HepG2 (cell line): ENCODE data around the gene NRBF2. TPM values are rescaled to one million over a fixed set of nuclear protein-coding genes. Genes with fewer than 3 reads are reported as not detected.

Experiments
- BCLAF1 ChIP-seq: fragments of 450-650 bp; IDR thresholded peaks from 2 replicates; pipeline ENCODE4 v1.6.1; 2017; ENCODE audit warnings: mild to moderate bottlenecking
- CBFB ChIP-seq: sonication (generic); formaldehyde crosslinking; IDR thresholded peaks from 2 replicates; pipeline ENCODE4 v1.4.0; 2020; ENCODE audit warnings: missing genetic modification reagents
- ERF ChIP-seq: IDR thresholded peaks from 2 replicates; pipeline ENCODE4 v1.6.1; 2018; ENCODE audit warnings: missing biosample characterization, missing genetic modification reagents
- FOSL2 ChIP-seq: sonication (generic); formaldehyde crosslinking; IDR thresholded peaks from 2 replicates; pipeline ENCODE4 v1.4.0; 2020; ENCODE audit warnings: missing genetic modification reagents
- GATA4 ChIP-seq: sonication (generic); IDR thresholded peaks from 2 replicates; pipeline ENCODE4 v1.6.1; 2016; ENCODE audit warnings: antibody characterized with exemption, low read depth, borderline replicate concordance
- GATAD1 ChIP-seq: IDR thresholded peaks from 2 replicates; pipeline ENCODE4 v1.6.1; 2016; ENCODE audit warnings: missing genetic modification reagents, missing compliant biosample characterization
- HOXA9 ChIP-seq: sonication (generic); formaldehyde crosslinking; IDR thresholded peaks from 2 replicates; pipeline ENCODE4 v1.8.1; 2022; ENCODE audit warnings: missing genetic modification reagents, mild to moderate bottlenecking, moderate library complexity, borderline replicate concordance
- SCMH1 ChIP-seq: sonication (generic); formaldehyde crosslinking; IDR thresholded peaks from 2 replicates; pipeline ENCODE4 v1.9.0; 2021; ENCODE audit warnings: missing genetic modification reagents, mild to moderate bottlenecking, borderline replicate concordance
- XRCC5 ChIP-seq: fragments of 200-400 bp; formaldehyde crosslinking; optimal IDR thresholded peaks from 2 replicates; pipeline ENCODE3; 2017; ENCODE audit warnings: mild to moderate bottlenecking, low read length
- ZNF572 ChIP-seq: sonication (generic); formaldehyde crosslinking; IDR thresholded peaks from 2 replicates; pipeline ENCODE4 v1.5.1; 2020; ENCODE audit warnings: mild to moderate bottlenecking, missing genetic modification reagents
- ZNF614 ChIP-seq: IDR thresholded peaks from 2 replicates; pipeline ENCODE4 v1.6.1; 2018; ENCODE audit warnings: missing biosample characterization, missing genetic modification reagents, inconsistent platforms, borderline replicate concordance
- ZNF83 ChIP-seq: sonication (generic); formaldehyde crosslinking; IDR thresholded peaks from 2 replicates; pipeline ENCODE4 v1.4.0; 2020; ENCODE audit warnings: missing genetic modification reagents, mild to moderate bottlenecking, borderline replicate concordance
- polyA plus RNA-seq, 8 experiments: library from polyadenylated mRNA; depleted of rRNA in 3 of 8; stranded (reverse) in 7 of 8; unstranded in 1 of 8; fragments of >200 nt; fragmentation: Illumina TruSeq in 4 of 8; extraction: Trizol in 4 of 8; gene quantifications; 2 replicates each; pipeline versions ENCODE4 v1.2.1 to v1.2.3, GENCODE V29; 2011 to 2016; ENCODE audit warnings: low read depth in 4 of 8, missing spikeins in 1 of 8, mixed read lengths in 1 of 8; ENCODE audit not compliant: insufficient read depth in 1 of 8
- total RNA-seq, 5 experiments: library from RNA; depleted of rRNA; stranded (reverse); fragments of >200 nt; fragmentation: Illumina TruSeq; extraction: Trizol; gene quantifications; 2 replicates each; pipeline ENCODE4 v1.2.3, GENCODE V29; 2016; ENCODE audit warnings: low read depth in 1 of 5
- TF ChIP-seq, protein P1 (sequence below): sonication (generic); formaldehyde crosslinking; conservative IDR thresholded peaks from 2 replicates; pipeline ENCODE4 v1.4.0; 2020; ENCODE audit warnings: mild to moderate bottlenecking, missing genetic modification reagents, moderate library complexity
- TF ChIP-seq, protein P2 (sequence below): sonication (generic); formaldehyde crosslinking; IDR thresholded peaks from 2 replicates; pipeline ENCODE4 v1.4.0; 2020; ENCODE audit warnings: missing genetic modification reagents
- TF ChIP-seq, protein P3 (sequence below), 2 experiments: fragments of 450-650 bp in 1 of 2; sonication (generic) in 1 of 2; formaldehyde crosslinking; IDR thresholded peaks; 2 replicates each; pipeline versions ENCODE4 v1.5.0 to v1.8.0; 2020 to 2022; ENCODE audit warnings: mild to moderate bottlenecking in 1 of 2, missing genetic modification reagents in 1 of 2

The NRBF2 gene
- total and polyA plus RNA-seq, 2 of the 13 experiments (the other 11 are each of a cell fraction or from before 2014, with no cell fraction given), result 20.0 to 28.4 TPM

GRCh38 chr10:63133056-63133820, at the start of gene NRBF2 (continued):
- TF ChIP-seq BCLAF1 (no peak), ZNF572 (CRISPR knock-in tag) (no peak), CBFB (CRISPR knock-in tag) (peak; percentile 58), GATAD1 (CRISPR knock-in tag) (peak; percentile 83), FOSL2 (peak; percentile 54; the same call in 1 of the 2 replicates), HOXA9 (CRISPR knock-in tag) (0 out of 2 replicates have a peak, but pooled peaks have one; percentile 58), SCMH1 (CRISPR knock-in tag) (no peak), ZNF614 (CRISPR knock-in tag) (peak; percentile 57; the same call in 1 of the 2 replicates), XRCC5 (peak; percentile 46), ERF (CRISPR knock-in tag) (peak; percentile 67; the same call in 1 of the 2 replicates), ZNF83 (no peak; the same call in 1 of the 2 replicates), GATA4 (peak; percentile 73; the same call in 1 of the 2 replicates)
- TF ChIP-seq, protein P1, sequence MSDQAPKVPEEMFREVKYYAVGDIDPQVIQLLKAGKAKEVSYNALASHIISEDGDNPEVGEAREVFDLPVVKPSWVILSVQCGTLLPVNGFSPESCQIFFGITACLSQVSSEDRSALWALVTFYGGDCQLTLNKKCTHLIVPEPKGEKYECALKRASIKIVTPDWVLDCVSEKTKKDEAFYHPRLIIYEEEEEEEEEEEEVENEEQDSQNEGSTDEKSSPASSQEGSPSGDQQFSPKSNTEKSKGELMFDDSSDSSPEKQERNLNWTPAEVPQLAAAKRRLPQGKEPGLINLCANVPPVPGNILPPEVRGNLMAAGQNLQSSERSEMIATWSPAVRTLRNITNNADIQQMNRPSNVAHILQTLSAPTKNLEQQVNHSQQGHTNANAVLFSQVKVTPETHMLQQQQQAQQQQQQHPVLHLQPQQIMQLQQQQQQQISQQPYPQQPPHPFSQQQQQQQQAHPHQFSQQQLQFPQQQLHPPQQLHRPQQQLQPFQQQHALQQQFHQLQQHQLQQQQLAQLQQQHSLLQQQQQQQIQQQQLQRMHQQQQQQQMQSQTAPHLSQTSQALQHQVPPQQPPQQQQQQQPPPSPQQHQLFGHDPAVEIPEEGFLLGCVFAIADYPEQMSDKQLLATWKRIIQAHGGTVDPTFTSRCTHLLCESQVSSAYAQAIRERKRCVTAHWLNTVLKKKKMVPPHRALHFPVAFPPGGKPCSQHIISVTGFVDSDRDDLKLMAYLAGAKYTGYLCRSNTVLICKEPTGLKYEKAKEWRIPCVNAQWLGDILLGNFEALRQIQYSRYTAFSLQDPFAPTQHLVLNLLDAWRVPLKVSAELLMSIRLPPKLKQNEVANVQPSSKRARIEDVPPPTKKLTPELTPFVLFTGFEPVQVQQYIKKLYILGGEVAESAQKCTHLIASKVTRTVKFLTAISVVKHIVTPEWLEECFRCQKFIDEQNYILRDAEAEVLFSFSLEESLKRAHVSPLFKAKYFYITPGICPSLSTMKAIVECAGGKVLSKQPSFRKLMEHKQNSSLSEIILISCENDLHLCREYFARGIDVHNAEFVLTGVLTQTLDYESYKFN (CRISPR knock-in tag), result no peak; the same call in 1 of the 2 replicates
- TF ChIP-seq, protein P2, sequence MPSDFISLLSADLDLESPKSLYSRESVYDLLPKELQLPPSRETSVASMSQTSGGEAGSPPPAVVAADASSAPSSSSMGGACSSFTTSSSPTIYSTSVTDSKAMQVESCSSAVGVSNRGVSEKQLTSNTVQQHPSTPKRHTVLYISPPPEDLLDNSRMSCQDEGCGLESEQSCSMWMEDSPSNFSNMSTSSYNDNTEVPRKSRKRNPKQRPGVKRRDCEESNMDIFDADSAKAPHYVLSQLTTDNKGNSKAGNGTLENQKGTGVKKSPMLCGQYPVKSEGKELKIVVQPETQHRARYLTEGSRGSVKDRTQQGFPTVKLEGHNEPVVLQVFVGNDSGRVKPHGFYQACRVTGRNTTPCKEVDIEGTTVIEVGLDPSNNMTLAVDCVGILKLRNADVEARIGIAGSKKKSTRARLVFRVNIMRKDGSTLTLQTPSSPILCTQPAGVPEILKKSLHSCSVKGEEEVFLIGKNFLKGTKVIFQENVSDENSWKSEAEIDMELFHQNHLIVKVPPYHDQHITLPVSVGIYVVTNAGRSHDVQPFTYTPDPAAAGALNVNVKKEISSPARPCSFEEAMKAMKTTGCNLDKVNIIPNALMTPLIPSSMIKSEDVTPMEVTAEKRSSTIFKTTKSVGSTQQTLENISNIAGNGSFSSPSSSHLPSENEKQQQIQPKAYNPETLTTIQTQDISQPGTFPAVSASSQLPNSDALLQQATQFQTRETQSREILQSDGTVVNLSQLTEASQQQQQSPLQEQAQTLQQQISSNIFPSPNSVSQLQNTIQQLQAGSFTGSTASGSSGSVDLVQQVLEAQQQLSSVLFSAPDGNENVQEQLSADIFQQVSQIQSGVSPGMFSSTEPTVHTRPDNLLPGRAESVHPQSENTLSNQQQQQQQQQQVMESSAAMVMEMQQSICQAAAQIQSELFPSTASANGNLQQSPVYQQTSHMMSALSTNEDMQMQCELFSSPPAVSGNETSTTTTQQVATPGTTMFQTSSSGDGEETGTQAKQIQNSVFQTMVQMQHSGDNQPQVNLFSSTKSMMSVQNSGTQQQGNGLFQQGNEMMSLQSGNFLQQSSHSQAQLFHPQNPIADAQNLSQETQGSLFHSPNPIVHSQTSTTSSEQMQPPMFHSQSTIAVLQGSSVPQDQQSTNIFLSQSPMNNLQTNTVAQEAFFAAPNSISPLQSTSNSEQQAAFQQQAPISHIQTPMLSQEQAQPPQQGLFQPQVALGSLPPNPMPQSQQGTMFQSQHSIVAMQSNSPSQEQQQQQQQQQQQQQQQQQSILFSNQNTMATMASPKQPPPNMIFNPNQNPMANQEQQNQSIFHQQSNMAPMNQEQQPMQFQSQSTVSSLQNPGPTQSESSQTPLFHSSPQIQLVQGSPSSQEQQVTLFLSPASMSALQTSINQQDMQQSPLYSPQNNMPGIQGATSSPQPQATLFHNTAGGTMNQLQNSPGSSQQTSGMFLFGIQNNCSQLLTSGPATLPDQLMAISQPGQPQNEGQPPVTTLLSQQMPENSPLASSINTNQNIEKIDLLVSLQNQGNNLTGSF (CRISPR knock-in tag), result peak; percentile 62; the same call in 1 of the 2 replicates
- TF ChIP-seq, protein P3, sequence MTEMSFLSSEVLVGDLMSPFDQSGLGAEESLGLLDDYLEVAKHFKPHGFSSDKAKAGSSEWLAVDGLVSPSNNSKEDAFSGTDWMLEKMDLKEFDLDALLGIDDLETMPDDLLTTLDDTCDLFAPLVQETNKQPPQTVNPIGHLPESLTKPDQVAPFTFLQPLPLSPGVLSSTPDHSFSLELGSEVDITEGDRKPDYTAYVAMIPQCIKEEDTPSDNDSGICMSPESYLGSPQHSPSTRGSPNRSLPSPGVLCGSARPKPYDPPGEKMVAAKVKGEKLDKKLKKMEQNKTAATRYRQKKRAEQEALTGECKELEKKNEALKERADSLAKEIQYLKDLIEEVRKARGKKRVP (CRISPR knock-in tag; IDR thresholded peaks at IDR 0.05), result peak in 1 of 2 experiments; percentile 60; a peak in 2 of 4 replicates
